ENCODE measurements around the gene SHISA9.

The SHISA9 gene

GRCh38 chr16:13176711-13177110 is 275.3 kb downstream of the SHISA9 start:
- TF ChIP-seq CSRNP3 (CRISPR knock-in tag; IDR thresholded peaks at IDR 0.05), result no peak
- TF ChIP-seq CSDC2 (CRISPR knock-in tag; IDR thresholded peaks at IDR 0.05), result no peak
- no peak for TF ChIP-seq GLIS3 (CRISPR knock-in tag; IDR thresholded peaks at IDR 0.05)
- TF ChIP-seq POU6F1 (CRISPR knock-in tag; IDR thresholded peaks at IDR 0.05; ENCODE audit: borderline replicate concordance, low read depth), result no peak
- no peak for TF ChIP-seq ZNF70 (CRISPR knock-in tag; IDR thresholded peaks at IDR 0.05)
- TF ChIP-seq BACH2 (CRISPR knock-in tag; IDR thresholded peaks at IDR 0.05; ENCODE audit: borderline replicate concordance), result no peak
- no peak for TF ChIP-seq ZFP30 (CRISPR knock-in tag; IDR thresholded peaks at IDR 0.05)
- no peak for ATAC-seq

- TF ChIP-seq CSDC2 (CRISPR knock-in tag; IDR thresholded peaks at IDR 0.05), result no peak
Measured at GRCh38 chr16:13178318-13178717, 276.9 kb downstream of the SHISA9 start.

GRCh38 chr16:13181432-13181831 is 280.0 kb downstream of the SHISA9 start:
- no peak for ATAC-seq
- no peak for TF ChIP-seq ISL1 (CRISPR knock-in tag; IDR thresholded peaks at IDR 0.05)
- TF ChIP-seq TOX (CRISPR knock-in tag; IDR thresholded peaks at IDR 0.05; ENCODE audit: borderline replicate concordance), result no peak
- TF ChIP-seq ZNF8 (CRISPR knock-in tag; IDR thresholded peaks at IDR 0.05), result no peak
- TF ChIP-seq PATZ1 (CRISPR knock-in tag; IDR thresholded peaks at IDR 0.05; ENCODE audit: borderline replicate concordance), result no peak
- no peak for TF ChIP-seq ZFP3 (CRISPR knock-in tag; IDR thresholded peaks at IDR 0.05)
- no peak for TF ChIP-seq POU6F1 (CRISPR knock-in tag; IDR thresholded peaks at IDR 0.05; ENCODE audit: borderline replicate concordance, low read depth)
- no peak for TF ChIP-seq ESRRG (CRISPR knock-in tag; IDR thresholded peaks at IDR 0.05)
- TF ChIP-seq ZNF70 (CRISPR knock-in tag; IDR thresholded peaks at IDR 0.05), result no peak
- no peak for TF ChIP-seq CSDC2 (CRISPR knock-in tag; IDR thresholded peaks at IDR 0.05)
- TF ChIP-seq ZC3H10 (CRISPR knock-in tag; IDR thresholded peaks at IDR 0.05), result no peak
- TF ChIP-seq OSR1 (CRISPR knock-in tag; IDR thresholded peaks at IDR 0.05), result no peak
- TF ChIP-seq TCF4 (CRISPR knock-in tag; IDR thresholded peaks at IDR 0.05; ENCODE audit: borderline replicate concordance), result no peak
- TF ChIP-seq SNAI2 (CRISPR knock-in tag; IDR thresholded peaks at IDR 0.05), result no peak
- no peak for TF ChIP-seq ZNF565 (CRISPR knock-in tag; conservative IDR thresholded peaks at IDR 0.05; ENCODE audit: low read depth)
- no peak for TF ChIP-seq CREB5 (CRISPR knock-in tag; IDR thresholded peaks at IDR 0.05; ENCODE audit: low read depth)

More at GRCh38 chr16:13178318-13178717, 276.9 kb downstream of the SHISA9 start:
- ATAC-seq, result no peak

GRCh38 chr16:13186813-13187212 is 285.4 kb downstream of the SHISA9 start:
- ATAC-seq, result no peak
- TF ChIP-seq SNAI2 (CRISPR knock-in tag; IDR thresholded peaks at IDR 0.05), result no peak
- TF ChIP-seq RARB (CRISPR knock-in tag; IDR thresholded peaks at IDR 0.05), result no peak
- no peak for TF ChIP-seq TOX (CRISPR knock-in tag; IDR thresholded peaks at IDR 0.05; ENCODE audit: borderline replicate concordance)
- TF ChIP-seq ZFP3 (CRISPR knock-in tag; IDR thresholded peaks at IDR 0.05), result no peak
- no peak for TF ChIP-seq PATZ1 (CRISPR knock-in tag; IDR thresholded peaks at IDR 0.05; ENCODE audit: borderline replicate concordance)
- no peak for TF ChIP-seq ISL1 (CRISPR knock-in tag; IDR thresholded peaks at IDR 0.05)
- no peak for TF ChIP-seq ZNF70 (CRISPR knock-in tag; IDR thresholded peaks at IDR 0.05)
- TF ChIP-seq PPARA (CRISPR knock-in tag; IDR thresholded peaks at IDR 0.05; ENCODE audit: borderline replicate concordance), result no peak
- TF ChIP-seq BACH2 (CRISPR knock-in tag; IDR thresholded peaks at IDR 0.05; ENCODE audit: borderline replicate concordance), result no peak
- no peak for TF ChIP-seq OSR1 (CRISPR knock-in tag; IDR thresholded peaks at IDR 0.05)
- no peak for TF ChIP-seq ZNF8 (CRISPR knock-in tag; IDR thresholded peaks at IDR 0.05)
- no peak for TF ChIP-seq ZNF565 (CRISPR knock-in tag; conservative IDR thresholded peaks at IDR 0.05; ENCODE audit: low read depth)
- no peak for TF ChIP-seq CSDC2 (CRISPR knock-in tag; IDR thresholded peaks at IDR 0.05)
- TF ChIP-seq ZFP30 (CRISPR knock-in tag; IDR thresholded peaks at IDR 0.05), result no peak
